DOHH2 (cell line): ENCODE measurements around the gene UGT1A6.

ENCODE experiments used
- EZH2phosphoT487 ChIP-seq: fragments of 200-600 bp; sonication (generic); IDR thresholded peaks from 2 replicates; pipeline ENCODE4 v1.6.1; 2017; ENCODE audit warnings: borderline replicate concordance, mild to moderate bottlenecking, antibody characterized with exemption, low read length, moderate library complexity, mixed read lengths
- TF ChIP-seq, protein P1 (sequence below): fragments of 200-600 bp; sonication (generic); IDR thresholded peaks from one replicate; pipeline ENCODE4 v1.5.1; 2014; ENCODE audit warnings: antibody characterized with exemption, mild to moderate bottlenecking, low read depth, low read length; ENCODE audit not compliant: poor library complexity, severe bottlenecking

DNA sequence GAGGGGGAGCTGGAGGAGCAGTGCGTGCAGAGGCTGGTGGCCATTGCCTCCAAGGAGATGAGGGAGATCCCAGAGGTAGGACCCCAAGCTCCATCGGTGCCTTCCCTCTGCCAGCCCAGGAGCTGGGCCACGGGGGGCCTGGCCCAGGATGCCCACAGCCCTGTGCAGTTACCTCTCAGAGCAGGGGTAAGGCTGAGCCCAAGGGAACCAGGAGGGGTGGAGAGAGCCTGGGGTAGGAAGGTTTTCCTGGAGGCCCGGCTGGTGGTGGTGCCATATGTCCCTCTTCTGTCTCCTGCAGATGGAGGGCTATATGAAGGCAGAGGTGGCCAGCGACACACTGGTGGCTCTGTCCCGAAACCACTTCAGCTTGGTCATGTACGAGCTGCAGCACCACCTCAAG is 96.9 kb downstream of the UGT1A6 start:
- TF ChIP-seq, protein P1, sequence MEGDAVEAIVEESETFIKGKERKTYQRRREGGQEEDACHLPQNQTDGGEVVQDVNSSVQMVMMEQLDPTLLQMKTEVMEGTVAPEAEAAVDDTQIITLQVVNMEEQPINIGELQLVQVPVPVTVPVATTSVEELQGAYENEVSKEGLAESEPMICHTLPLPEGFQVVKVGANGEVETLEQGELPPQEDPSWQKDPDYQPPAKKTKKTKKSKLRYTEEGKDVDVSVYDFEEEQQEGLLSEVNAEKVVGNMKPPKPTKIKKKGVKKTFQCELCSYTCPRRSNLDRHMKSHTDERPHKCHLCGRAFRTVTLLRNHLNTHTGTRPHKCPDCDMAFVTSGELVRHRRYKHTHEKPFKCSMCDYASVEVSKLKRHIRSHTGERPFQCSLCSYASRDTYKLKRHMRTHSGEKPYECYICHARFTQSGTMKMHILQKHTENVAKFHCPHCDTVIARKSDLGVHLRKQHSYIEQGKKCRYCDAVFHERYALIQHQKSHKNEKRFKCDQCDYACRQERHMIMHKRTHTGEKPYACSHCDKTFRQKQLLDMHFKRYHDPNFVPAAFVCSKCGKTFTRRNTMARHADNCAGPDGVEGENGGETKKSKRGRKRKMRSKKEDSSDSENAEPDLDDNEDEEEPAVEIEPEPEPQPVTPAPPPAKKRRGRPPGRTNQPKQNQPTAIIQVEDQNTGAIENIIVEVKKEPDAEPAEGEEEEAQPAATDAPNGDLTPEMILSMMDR: no peak
- TF ChIP-seq EZH2phosphoT487: no peak
